ENCODE results near the gene ARHGAP24. TPM values are rescaled to one million over a fixed set of nuclear protein-coding genes. Genes with fewer than 3 reads are reported as not detected.

The ARHGAP24 gene
- total and polyA plus RNA-seq, 9 donors = 6.6 to 16.7 (median 10.0) TPM

- intact Hi-C loops (cut with DNase I) = no loop called here
- Histone ChIP-seq H3K27me3 (no peaks in the 10 kb centered on the region), H3K36me3 (no peaks in the 10 kb centered on the region), H3K9me3 (no peaks in the 10 kb centered on the region), H3K27ac (no peak overlapping the region), H3K4me3 (no peak overlapping the region), H3K4me1 (ENCODE audit: insufficient read depth) (peaks cover 4% of the 10 kb centered on the region)
- TF ChIP-seq EP300 (IDR thresholded peaks at IDR 0.05) (no peak), POLR2A (IDR thresholded peaks at IDR 0.05) (no peak), CTCF (IDR thresholded peaks at IDR 0.05) (no peak)
- 92 to 95% (median 94%) methylated on average over 2 of the region's 2 CpGs for WGBS, 3 donors
- no peak for DNase-seq
Measured at GRCh38 chr4:85937507-85937906, 462.6 kb downstream of the ARHGAP24 start.

GRCh38 chr4:85938062-85938461 lies 463.1 kb downstream of the ARHGAP24 start:
- H3K27ac ChIP-seq = no peak overlapping the region
- H3K9me3 ChIP-seq = no peaks in the 10 kb centered on the region
- no peaks in the 10 kb centered on the region for H3K27me3 ChIP-seq
- H3K4me1 ChIP-seq (ENCODE audit: insufficient read depth) = peaks cover 4% of the 10 kb centered on the region
- DNase-seq = no peak
- 87 to 90% (median 89%) methylated on average over 5 of the region's 5 CpGs for WGBS, 3 donors
- H3K4me3 ChIP-seq = no peak overlapping the region
- TF ChIP-seq CTCF (IDR thresholded peaks at IDR 0.05) (no peak), POLR2A (IDR thresholded peaks at IDR 0.05) (no peak), EP300 (IDR thresholded peaks at IDR 0.05) (no peak)
- no peaks in the 10 kb centered on the region for H3K36me3 ChIP-seq
- intact Hi-C loops (cut with DNase I) = no loop called here

DNA sequence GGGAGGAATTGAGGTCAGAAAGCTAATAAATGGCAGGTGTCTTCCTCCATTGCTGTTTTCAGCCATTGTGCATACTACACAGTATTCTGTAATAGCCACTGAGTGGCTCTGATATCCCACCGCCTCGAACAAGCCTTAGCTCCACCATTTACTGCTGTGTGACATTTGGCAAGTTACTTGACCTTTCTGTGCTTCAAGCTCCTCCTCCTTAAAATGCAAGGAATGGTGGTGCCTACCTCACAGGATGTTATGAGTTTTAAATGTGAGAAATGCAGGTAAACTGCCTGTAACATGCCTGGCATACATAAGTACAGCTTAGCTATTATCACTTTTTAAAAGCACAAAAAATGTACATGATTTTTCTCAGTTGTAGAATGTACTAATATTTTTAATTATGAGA lies 464.0 kb downstream of the ARHGAP24 start:
- TF ChIP-seq POLR2A (IDR thresholded peaks at IDR 0.05) (no peak), CTCF (IDR thresholded peaks at IDR 0.05) (no peak), EP300 (IDR thresholded peaks at IDR 0.05) (no peak)
- no peak overlapping the region for H3K27ac ChIP-seq
- intact Hi-C loops (cut with DNase I) = no loop called here
- DNase-seq = no peak
- H3K4me1 ChIP-seq (ENCODE audit: insufficient read depth) = peaks cover 4% of the 10 kb centered on the region
- H3K4me3 ChIP-seq = no peak overlapping the region
- H3K27me3 ChIP-seq = no peaks in the 10 kb centered on the region
- 90 to 98% (median 95%) methylated on average over 2 of the region's 2 CpGs for whole genome bisulfite sequencing, 3 donors
- H3K9me3 ChIP-seq = no peaks in the 10 kb centered on the region
- H3K36me3 ChIP-seq = no peaks in the 10 kb centered on the region

DNA sequence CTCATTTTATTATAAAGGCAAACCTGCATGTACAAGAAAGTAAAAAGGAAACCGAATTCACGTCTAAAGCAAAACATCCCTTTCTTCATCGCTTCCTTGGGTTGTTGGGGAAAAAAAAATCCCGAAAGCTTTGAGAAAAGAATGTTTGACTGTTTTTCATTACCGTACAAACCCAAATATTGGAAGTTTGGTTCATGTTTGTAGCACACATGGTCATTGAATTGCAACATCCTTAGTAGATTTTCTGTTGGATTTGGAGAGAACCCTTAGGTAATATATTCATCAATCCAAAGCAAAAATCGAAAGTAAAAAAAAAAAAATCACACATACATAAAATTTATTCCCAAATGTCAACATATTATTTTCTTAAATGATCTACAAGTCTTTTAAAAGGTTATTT lies 464.6 kb downstream of the ARHGAP24 start:
- Histone ChIP-seq H3K4me3 (no peak overlapping the region), H3K27me3 (no peaks in the 10 kb centered on the region), H3K36me3 (no peaks in the 10 kb centered on the region), H3K4me1 (ENCODE audit: insufficient read depth) (peaks cover 4% of the 10 kb centered on the region), H3K9me3 (no peaks in the 10 kb centered on the region), H3K27ac (no peak overlapping the region)
- WGBS, 3 donors = 62 to 63% (median 62%) methylated on average over 6 of the region's 6 CpGs
- no peak for TF ChIP-seq POLR2A (IDR thresholded peaks at IDR 0.05)
- TF ChIP-seq EP300 (IDR thresholded peaks at IDR 0.05) = no peak
- no peak for TF ChIP-seq CTCF (IDR thresholded peaks at IDR 0.05)
- intact Hi-C loops (cut with DNase I) = no loop called here
- no peak for DNase-seq

GRCh38 chr4:85940151-85940550 lies 465.2 kb downstream of the ARHGAP24 start:
- TF ChIP-seq POLR2A (IDR thresholded peaks at IDR 0.05) (no peak), CTCF (IDR thresholded peaks at IDR 0.05) (no peak), EP300 (IDR thresholded peaks at IDR 0.05) (no peak)
- H3K36me3 ChIP-seq = no peaks in the 10 kb centered on the region
- peaks cover 4% of the 10 kb centered on the region for H3K4me1 ChIP-seq (ENCODE audit: insufficient read depth)
- no peaks in the 10 kb centered on the region for H3K27me3 ChIP-seq
- no peak overlapping the region for H3K4me3 ChIP-seq
- no peaks in the 10 kb centered on the region for H3K9me3 ChIP-seq
- no peak overlapping the region for H3K27ac ChIP-seq
- DNase-seq = no peak
- intact Hi-C loops (cut with DNase I) = no loop called here

Data from ovary (tissue), 9 donors.